SK-N-SH treated with all-trans-retinoic acid at 6 μM for 48 hours (cell line): ENCODE measurements around the gene MAPKAPK2.

Source experiments
- ATAC-seq: fragments of 200-7000 bp; cut with Tn5 transposase; 3 replicates; pipeline ENCODE4 v1.9.1; 2020; ENCODE audit warnings: mild to moderate bottlenecking, moderate library complexity
- ARNTL ChIP-seq: fragments of 450-650 bp; formaldehyde crosslinking; IDR thresholded peaks from 2 replicates; pipeline ENCODE4 v1.5.0; 2020; ENCODE audit warnings: low read depth, mild to moderate bottlenecking, moderate library complexity, borderline replicate concordance
- CREB5 ChIP-seq: fragments of 250-450 bp; sonication (Bioruptor Pico); IDR thresholded peaks from 2 replicates; pipeline ENCODE4 v1.5.1; 2020; ENCODE audit warnings: low read depth, mild to moderate bottlenecking, moderate library complexity
- CSDC2 ChIP-seq: fragments of 250-450 bp; sonication (Bioruptor Pico); IDR thresholded peaks from 2 replicates; pipeline ENCODE4 v1.5.0; 2020; ENCODE audit warnings: mild to moderate bottlenecking, moderate library complexity
- CSRNP3 ChIP-seq: fragments of 250-450 bp; sonication (Bioruptor Pico); IDR thresholded peaks from 2 replicates; pipeline ENCODE4 v1.5.1; 2021; ENCODE audit warnings: mild to moderate bottlenecking, moderate library complexity
- ESRRG ChIP-seq: fragments of 250-450 bp; sonication (Bioruptor Pico); IDR thresholded peaks from 2 replicates; pipeline ENCODE4 v1.6.1; 2021; ENCODE audit warnings: mild to moderate bottlenecking
- GLIS3 ChIP-seq: fragments of 250-450 bp; sonication (Bioruptor Pico); IDR thresholded peaks from 2 replicates; pipeline ENCODE4 v1.5.0; 2020; ENCODE audit warnings: mild to moderate bottlenecking, moderate library complexity
- ISL1 ChIP-seq: fragments of 250-450 bp; sonication (Bioruptor Pico); IDR thresholded peaks from 2 replicates; pipeline ENCODE4 v2.1.2; 2022; ENCODE audit warnings: mild to moderate bottlenecking, moderate library complexity
- OSR1 ChIP-seq: fragments of 250-450 bp; sonication (Bioruptor Pico); IDR thresholded peaks from 2 replicates; pipeline ENCODE4 v1.8.0; 2022; ENCODE audit warnings: moderate library complexity, mild to moderate bottlenecking, inconsistent platforms
- PATZ1 ChIP-seq: fragments of 250-450 bp; sonication (Bioruptor Pico); IDR thresholded peaks from 2 replicates; pipeline ENCODE4 v1.8.0; 2020; ENCODE audit warnings: mild to moderate bottlenecking, moderate library complexity, borderline replicate concordance
- POU6F1 ChIP-seq: fragments of 250-450 bp; sonication (Bioruptor Pico); IDR thresholded peaks from 2 replicates; pipeline ENCODE4 v1.8.0; 2021; ENCODE audit warnings: low read depth, mild to moderate bottlenecking, moderate library complexity, borderline replicate concordance
- PPARA ChIP-seq: fragments of 250-450 bp; sonication (Bioruptor Pico); IDR thresholded peaks from 2 replicates; pipeline ENCODE4 v1.5.0; 2020; ENCODE audit warnings: mild to moderate bottlenecking, borderline replicate concordance
- RARB ChIP-seq: fragments of 250-450 bp; sonication (Bioruptor Pico); IDR thresholded peaks from 2 replicates; pipeline ENCODE4 v1.8.0; 2021; ENCODE audit warnings: mild to moderate bottlenecking, moderate library complexity
- SNAI2 ChIP-seq: fragments of 250-450 bp; sonication (Bioruptor Pico); IDR thresholded peaks from 2 replicates; pipeline ENCODE4 v1.5.0; 2020; ENCODE audit warnings: mild to moderate bottlenecking, moderate library complexity
- TCF4 ChIP-seq: fragments of 250-450 bp; sonication (Bioruptor Pico); IDR thresholded peaks from 2 replicates; pipeline ENCODE4 v1.8.0; 2021; ENCODE audit warnings: mild to moderate bottlenecking, moderate library complexity, borderline replicate concordance
- TOX ChIP-seq: fragments of 250-450 bp; sonication (Bioruptor Pico); IDR thresholded peaks from 2 replicates; pipeline ENCODE4 v1.8.0; 2021; ENCODE audit warnings: mild to moderate bottlenecking, moderate library complexity, borderline replicate concordance
- TSHZ2 ChIP-seq: fragments of 250-450 bp; sonication (Bioruptor Pico); IDR thresholded peaks from 2 replicates; pipeline ENCODE4 v1.5.0; 2020; ENCODE audit warnings: mild to moderate bottlenecking, moderate library complexity
- ZC3H10 ChIP-seq: fragments of 250-450 bp; sonication (Bioruptor Pico); IDR thresholded peaks from 2 replicates; pipeline ENCODE4 v1.5.1; 2021; ENCODE audit warnings: mild to moderate bottlenecking, moderate library complexity
- ZFP3 ChIP-seq: fragments of 250-450 bp; sonication (Bioruptor Pico); IDR thresholded peaks from 2 replicates; pipeline ENCODE4 v1.5.0; 2020; ENCODE audit warnings: mild to moderate bottlenecking, moderate library complexity
- ZFP30 ChIP-seq: fragments of 450-650 bp; formaldehyde crosslinking; IDR thresholded peaks from 2 replicates; pipeline ENCODE4 v1.5.0; 2022; ENCODE audit warnings: mild to moderate bottlenecking, moderate library complexity
- ZNF565 ChIP-seq: fragments of 450-650 bp; formaldehyde crosslinking; conservative IDR thresholded peaks from 2 replicates; pipeline ENCODE4 v1.5.0; 2020; ENCODE audit warnings: low read depth, mild to moderate bottlenecking, moderate library complexity
- ZNF70 ChIP-seq: fragments of 450-650 bp; formaldehyde crosslinking; IDR thresholded peaks from 2 replicates; pipeline ENCODE4 v1.5.0; 2020; ENCODE audit warnings: mild to moderate bottlenecking, moderate library complexity
- ZNF8 ChIP-seq: fragments of 450-650 bp; formaldehyde crosslinking; IDR thresholded peaks from 2 replicates; pipeline ENCODE4 v1.5.0; 2020; ENCODE audit warnings: mild to moderate bottlenecking, moderate library complexity

The MAPKAPK2 gene

GRCh38 chr1:206757524-206758266, 73.0 kb downstream of the MAPKAPK2 start:
- no peak for TF ChIP-seq TSHZ2
- TF ChIP-seq CSRNP3 (CRISPR knock-in tag), result no peak
- no peak for TF ChIP-seq CREB5 (CRISPR knock-in tag)
- TF ChIP-seq PATZ1 (CRISPR knock-in tag), result no peak
- no peak for TF ChIP-seq RARB (CRISPR knock-in tag)
- TF ChIP-seq ZFP30 (CRISPR knock-in tag), result no peak
- TF ChIP-seq PPARA (CRISPR knock-in tag), result no peak
- TF ChIP-seq ZFP3 (CRISPR knock-in tag), result no peak
- no peak for TF ChIP-seq ISL1 (CRISPR knock-in tag)
- no peak for ATAC-seq

- peak; percentile 46; the same call in 2 of the 3 replicates for ATAC-seq
- no peak for TF ChIP-seq ZNF70 (CRISPR knock-in tag)
- TF ChIP-seq ZNF8 (CRISPR knock-in tag), result no peak
- TF ChIP-seq TSHZ2, result peak; percentile 63; the same call in 1 of the 2 replicates
- TF ChIP-seq TOX, result no peak
- no peak for TF ChIP-seq ZFP3 (CRISPR knock-in tag)
- TF ChIP-seq ZFP30 (CRISPR knock-in tag), result no peak
- TF ChIP-seq POU6F1, result no peak
- no peak for TF ChIP-seq OSR1 (CRISPR knock-in tag)
- no peak for TF ChIP-seq RARB (CRISPR knock-in tag)
- TF ChIP-seq CREB5 (CRISPR knock-in tag), result peak; percentile 75; the same call in 1 of the 2 replicates
- TF ChIP-seq CSRNP3 (CRISPR knock-in tag), result peak; percentile 77
- peak; percentile 99 for TF ChIP-seq ISL1 (CRISPR knock-in tag)
- no peak for TF ChIP-seq ARNTL (CRISPR knock-in tag)
- TF ChIP-seq GLIS3 (CRISPR knock-in tag), result no peak
- TF ChIP-seq ESRRG (CRISPR knock-in tag), result peak; percentile 84; the same call in 1 of the 2 replicates
- TF ChIP-seq ZC3H10, result no peak
- 0 out of 2 replicates have a peak, but pooled peaks have one; percentile 17 for TF ChIP-seq ZNF565 (CRISPR knock-in tag)
- no peak; the same call in 1 of the 2 replicates for TF ChIP-seq SNAI2 (CRISPR knock-in tag)
- TF ChIP-seq PPARA (CRISPR knock-in tag), result no peak
- peak; percentile 46; the same call in 1 of the 2 replicates for TF ChIP-seq TCF4 (CRISPR knock-in tag)
- no peak for TF ChIP-seq CSDC2 (CRISPR knock-in tag)
Measured at GRCh38 chr1:206760590-206760989, 75.9 kb downstream of the MAPKAPK2 start.
